Stomach (tissue), 9 donors: Measurements from ENCODE around the gene TBC1D20. TPM values are rescaled to one million over a fixed set of nuclear protein-coding genes. Genes with fewer than 3 reads are reported as not detected.
A peak's percentile ranks its signal among the peaks of the same experiment; 100 is the strongest.

Source experiments
- DNase-seq, 2 donors: peaks; one replicate each; pipeline versions ENCODE4 v3.0.0 to v3.0.0-alpha.2; 2013 to 2019
- H3K27ac ChIP-seq, 5 donors: fragments of 200-600 bp in 4 of 5; sonication (generic) in 4 of 5; one replicate each; pipeline ENCODE4 v1.5.1; 2013 to 2019; ENCODE audit warnings: mild to moderate bottlenecking in 1 of 5, moderate library complexity in 1 of 5
- H3K27me3 ChIP-seq, 3 donors: fragments of 200-600 bp; sonication (generic); one replicate each; pipeline ENCODE4 v1.5.1; 2017 to 2019; ENCODE audit warnings: mixed run types in 1 of 3
- H3K36me3 ChIP-seq, 4 donors: fragments of 200-600 bp; sonication (generic); 1 replicate in 3 of 4; 2 replicates in 1 of 4; pipeline ENCODE4 v1.5.1; 2016 to 2019
- H3K4me1 ChIP-seq, 4 donors: fragments of 200-600 bp; sonication (generic); one replicate each; pipeline ENCODE4 v1.5.1; 2016 to 2019
- H3K4me3 ChIP-seq, 4 donors: fragments of 200-600 bp; sonication (generic) in 3 of 4; one replicate each; pipeline ENCODE4 v1.5.1; 2016 to 2019; ENCODE audit warnings: mild to moderate bottlenecking in 1 of 4
- H3K9me3 ChIP-seq, 4 donors: fragments of 200-600 bp; sonication (generic); one replicate each; pipeline ENCODE4 v1.5.1; 2016 to 2019
- EP300 ChIP-seq: sonication (generic); formaldehyde crosslinking; IDR thresholded peaks from one replicate; pipeline ENCODE4 v1.6.1; 2017; ENCODE audit warnings: antibody characterized with exemption
- POLR2A ChIP-seq, 4 donors: fragments of 450-650 bp; IDR thresholded peaks; one replicate each; pipeline ENCODE4 v1.6.1; 2016; ENCODE audit warnings: antibody characterized with exemption in 4 of 4, control low read depth in 2 of 4, mild to moderate bottlenecking in 1 of 4, moderate library complexity in 1 of 4
- POLR2AphosphoS5 ChIP-seq, 3 donors: sonication (generic); formaldehyde crosslinking; IDR thresholded peaks; one replicate each; pipeline ENCODE4 v1.6.1; 2016; ENCODE audit warnings: antibody characterized with exemption in 3 of 3
- WGBS, 5 donors: extraction: QIAGEN DNeasy Blood & Tissue Kit in 3 of 5; methylation state at CpG; one replicate each; pipeline versions ENCODE4 v1.1.5 to v1.1.7; 2013 to 2018; 5-methylcytosine and 5-hydroxymethylcytosine counted together
- intact Hi-C: fragments of 100-400 bp; cut with DNase I; formaldehyde crosslinking; loops from one replicate; pipeline ENCODE4 v1.15.1; 2023; ENCODE audit warnings: low total_unique reads
- polyA plus RNA-seq, 3 donors: library from polyadenylated mRNA; stranded (reverse); fragments of 200-250 nt; gene quantifications; one replicate each; pipeline ENCODE4 v1.2.3, GENCODE V29; 2013
- total RNA-seq, 5 donors: library from RNA; depleted of rRNA; stranded (reverse); fragments of >200 nt; gene quantifications; one replicate each; pipeline versions ENCODE4 v1.1.0 to v1.2.3, GENCODE V29; 2014 to 2016
- TF ChIP-seq, protein P1 (sequence below), 7 experiments: fragments of 450-650 bp in 4 of 7; fragments of 200-600 bp in 3 of 7; sonication (generic) in 3 of 7; IDR thresholded peaks; one replicate each; pipeline ENCODE4 v1.5.1; 2016 to 2019; ENCODE audit warnings: antibody characterized with exemption in 7 of 7, control low read depth in 2 of 7, mild to moderate bottlenecking in 1 of 7
- donor health status: healthy with polysubstance abuse.
- donor health status: Bipolar disorder and iron deficiency.
- donor health status: healthy.

The TBC1D20 gene
- total and polyA plus RNA-seq, 8 donors, result 7.5 to 43.3 (median 21.7) TPM

DNA sequence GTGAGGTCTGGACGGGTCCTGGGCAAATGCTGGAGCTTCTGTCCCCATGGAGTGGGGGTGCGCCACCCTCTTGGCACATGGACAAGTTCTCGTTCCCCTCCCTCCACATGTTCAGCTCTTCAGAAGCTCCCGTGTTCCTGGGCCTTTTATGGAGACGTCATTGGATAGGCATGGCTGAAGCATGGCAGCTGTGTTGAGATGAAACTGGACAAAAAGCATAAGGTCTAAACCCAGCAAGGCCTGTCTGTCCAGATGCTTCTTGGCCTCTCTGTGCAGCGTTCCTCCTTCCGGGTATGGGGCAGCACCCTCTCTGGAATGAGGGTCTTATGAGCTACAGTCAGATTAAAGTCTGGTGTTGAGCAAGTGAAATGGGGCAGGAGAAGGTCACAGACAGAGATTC, 26.8 kb downstream of the TBC1D20 start:
- Histone ChIP-seq H3K4me3 (no peak overlapping the region), H3K27ac (no peak overlapping the region), H3K27me3 (no peaks in the 10 kb centered on the region), H3K9me3 (no peaks in the 10 kb centered on the region), H3K36me3 (peaks cover 55 to 95% (median 90%) of the 10 kb centered on the region in 4 donors), H3K4me1 (peaks cover 0 to 32% (median 8%) of the 10 kb centered on the region in 4 donors)
- intact Hi-C loops, result no loop called here
- WGBS, 5 donors, result 66 to 78% (median 72%) methylated on average over 7 of the region's 7 CpGs
- TF ChIP-seq POLR2A (IDR thresholded peaks at IDR 0.05), result no peak
- DNase-seq, result no peak

GRCh38 chr20:434661-435419, 27.5 kb downstream of the TBC1D20 start:
- H3K27me3 ChIP-seq, result no peaks in the 10 kb centered on the region
- H3K4me3 ChIP-seq, result no peak overlapping the region
- peaks cover 0 to 32% (median 8%) of the 10 kb centered on the region in 4 donors for H3K4me1 ChIP-seq
- peaks cover 55 to 95% (median 90%) of the 10 kb centered on the region in 4 donors for H3K36me3 ChIP-seq
- H3K27ac ChIP-seq, result no peak overlapping the region
- no peaks in the 10 kb centered on the region for H3K9me3 ChIP-seq
- TF ChIP-seq EP300 (no peak), POLR2AphosphoS5 (IDR thresholded peaks at IDR 0.05) (no peak), POLR2A (IDR thresholded peaks at IDR 0.05) (no peak)
- TF ChIP-seq, protein P1, sequence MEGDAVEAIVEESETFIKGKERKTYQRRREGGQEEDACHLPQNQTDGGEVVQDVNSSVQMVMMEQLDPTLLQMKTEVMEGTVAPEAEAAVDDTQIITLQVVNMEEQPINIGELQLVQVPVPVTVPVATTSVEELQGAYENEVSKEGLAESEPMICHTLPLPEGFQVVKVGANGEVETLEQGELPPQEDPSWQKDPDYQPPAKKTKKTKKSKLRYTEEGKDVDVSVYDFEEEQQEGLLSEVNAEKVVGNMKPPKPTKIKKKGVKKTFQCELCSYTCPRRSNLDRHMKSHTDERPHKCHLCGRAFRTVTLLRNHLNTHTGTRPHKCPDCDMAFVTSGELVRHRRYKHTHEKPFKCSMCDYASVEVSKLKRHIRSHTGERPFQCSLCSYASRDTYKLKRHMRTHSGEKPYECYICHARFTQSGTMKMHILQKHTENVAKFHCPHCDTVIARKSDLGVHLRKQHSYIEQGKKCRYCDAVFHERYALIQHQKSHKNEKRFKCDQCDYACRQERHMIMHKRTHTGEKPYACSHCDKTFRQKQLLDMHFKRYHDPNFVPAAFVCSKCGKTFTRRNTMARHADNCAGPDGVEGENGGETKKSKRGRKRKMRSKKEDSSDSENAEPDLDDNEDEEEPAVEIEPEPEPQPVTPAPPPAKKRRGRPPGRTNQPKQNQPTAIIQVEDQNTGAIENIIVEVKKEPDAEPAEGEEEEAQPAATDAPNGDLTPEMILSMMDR (IDR thresholded peaks at IDR 0.05), result no peak
- WGBS, 5 donors, result 86 to 93% (median 87%) methylated on average over 12 to 16 of the region's 16 CpGs
- DNase-seq, result no peak
- intact Hi-C loops, result no loop called here

- no peak overlapping the region for H3K27ac ChIP-seq
- TF ChIP-seq, protein P1 (IDR thresholded peaks at IDR 0.05), result no peak
- TF ChIP-seq EP300 (no peak), POLR2A (IDR thresholded peaks at IDR 0.05) (no peak), POLR2AphosphoS5 (IDR thresholded peaks at IDR 0.05) (no peak)
- H3K27me3 ChIP-seq, result no peaks in the 10 kb centered on the region
- DNase-seq, result no peak
- H3K4me3 ChIP-seq, result no peak overlapping the region
- peaks cover 0 to 28% (median 6%) of the 10 kb centered on the region in 4 donors for H3K4me1 ChIP-seq
- H3K36me3 ChIP-seq, result peaks cover 54 to 95% (median 90%) of the 10 kb centered on the region in 4 donors
- 64 to 74% (median 67%) methylated on average over 11 of the region's 11 CpGs for WGBS, 5 donors
- intact Hi-C loops, result no loop called here
- no peaks in the 10 kb centered on the region for H3K9me3 ChIP-seq
Observed at GRCh38 chr20:434221-434620, 28.1 kb downstream of the TBC1D20 start.

GRCh38 chr20:433300-433975, 28.9 kb downstream of the TBC1D20 start:
- H3K27me3 ChIP-seq, result no peaks in the 10 kb centered on the region
- TF ChIP-seq EP300, result no peak
- TF ChIP-seq, protein P1 (IDR thresholded peaks at IDR 0.05), result no peak
- no peak for TF ChIP-seq POLR2AphosphoS5 (IDR thresholded peaks at IDR 0.05)
- no peak for TF ChIP-seq POLR2A (IDR thresholded peaks at IDR 0.05)
- H3K4me1 ChIP-seq, result peaks cover 0 to 20% (median 4%) of the 10 kb centered on the region in 4 donors
- DNase-seq, result no peak
- no peak overlapping the region for H3K4me3 ChIP-seq
- peak overlapping the region in 1 of 5 donors; percentile 16 for H3K27ac ChIP-seq
- intact Hi-C loops, result no loop called here
- H3K36me3 ChIP-seq, result peaks cover 50 to 95% (median 90%) of the 10 kb centered on the region in 4 donors
- no peaks in the 10 kb centered on the region for H3K9me3 ChIP-seq
- 71 to 79% (median 73%) methylated on average over 12 of the region's 12 CpGs for WGBS, 5 donors
